SK-N-SH (cell line): ENCODE measurements around the gene MRPS15. TPM values are rescaled to one million over a fixed set of nuclear protein-coding genes. Genes with fewer than 3 reads are reported as not detected.

ENCODE experiments used
- CTCF ChIA-PET: fragments of 300-600, 350-600 bp; formaldehyde crosslinking; extraction: SDS; loops from one replicate; lab custom pipeline; 2021; lab: Yijun Ruan, JAX
- POLR2A ChIA-PET: fragments of 350-600 bp; sonication (Branson Sonifier 250); formaldehyde crosslinking; extraction: SDS; loops from one replicate; lab custom pipeline; 2020; ENCODE audit warnings: antibody characterized with exemption, inconsistent platforms; lab: Yijun Ruan, JAX
- DNase-seq: peaks from one replicate; pipeline ENCODE4 v3.0.0; 2012
- H2AFZ ChIP-seq: fragments of 200-600 bp; sonication (generic); 2 replicates; pipeline ENCODE4 v1.8.1; 2016; ENCODE audit warnings: antibody characterized with exemption, mild to moderate bottlenecking, low read depth
- H3F3A ChIP-seq: fragments of 200-600 bp; sonication (generic); replicated peaks from 2 replicates; pipeline ENCODE3; 2016; ENCODE audit warnings: antibody characterized with exemption, mild to moderate bottlenecking; ENCODE audit not compliant: insufficient read depth
- H3K27ac ChIP-seq, 2 experiments: fragments of 200-500 bp in 1 of 2; fragments of 200-600 bp in 1 of 2; sonication (Bioruptor generic) in 1 of 2; sonication (generic), shearing (Covaris generic) in 1 of 2; 2 replicates each; pipeline versions ENCODE4 v1.5.1 to v1.6.1; 2014 to 2016; ENCODE audit warnings: low read depth in 2 of 2, inconsistent platforms in 1 of 2, low read length in 1 of 2, mild to moderate bottlenecking in 1 of 2, mixed read lengths in 1 of 2
- H3K27me3 ChIP-seq: fragments of 200-600 bp; sonication (generic), shearing (Covaris generic); 2 replicates; pipeline ENCODE4 v1.6.1; 2016; ENCODE audit warnings: mixed run types; ENCODE audit not compliant: insufficient read depth
- H3K36me3 ChIP-seq, 2 experiments: fragments of 200-500 bp in 1 of 2; fragments of 200-600 bp in 1 of 2; sonication (Bioruptor generic) in 1 of 2; sonication (generic) in 1 of 2; replicated peaks in 1 of 2; 2 replicates each; pipeline versions ENCODE3 to v1.5.1; 2014 to 2016; ENCODE audit warnings: low read length in 1 of 2, mild to moderate bottlenecking in 1 of 2; ENCODE audit not compliant: insufficient read depth in 2 of 2, control insufficient read depth in 1 of 2
- H3K4me1 ChIP-seq, 2 experiments: fragments of 200-500 bp in 1 of 2; fragments of 200-600 bp in 1 of 2; sonication (Bioruptor generic) in 1 of 2; sonication (generic), shearing (Covaris generic) in 1 of 2; 2 replicates each; pipeline versions ENCODE4 v1.5.1 to v1.6.1; 2014 to 2016; ENCODE audit warnings: low read depth in 1 of 2, low read length in 1 of 2, mixed run types in 1 of 2; ENCODE audit not compliant: insufficient read depth in 2 of 2, control insufficient read depth in 1 of 2
- H3K4me2 ChIP-seq: fragments of 200-600 bp; sonication (generic), shearing (Covaris generic); 2 replicates; pipeline ENCODE4 v1.6.1; 2017; ENCODE audit warnings: mixed run types
- H3K4me3 ChIP-seq, 2 experiments: fragments of 200-500 bp in 1 of 2; fragments of 200-600 bp in 1 of 2; sonication (Bioruptor generic) in 1 of 2; sonication (generic), shearing (Covaris generic) in 1 of 2; 2 replicates each; pipeline versions ENCODE4 v1.5.1 to v1.8.1; 2014 to 2016; ENCODE audit warnings: low read depth in 2 of 2, inconsistent platforms in 1 of 2, low read length in 1 of 2, mild to moderate bottlenecking in 1 of 2, mixed read lengths in 1 of 2, moderate library complexity in 1 of 2
- H3K79me2 ChIP-seq: fragments of 200-600 bp; sonication (generic); 2 replicates; pipeline ENCODE4 v1.8.1; 2017; ENCODE audit warnings: mild to moderate bottlenecking; ENCODE audit not compliant: insufficient read depth
- H3K9ac ChIP-seq: fragments of 200-600 bp; sonication (generic); 2 replicates; pipeline ENCODE4 v1.6.1; 2017; ENCODE audit warnings: mixed run types
- H3K9me2 ChIP-seq: fragments of 200-600 bp; sonication (generic); 2 replicates; pipeline ENCODE4 v1.6.1; 2017; ENCODE audit warnings: mixed run types
- H3K9me3 ChIP-seq: fragments of 200-600 bp; sonication (generic); 2 replicates; pipeline ENCODE4 v1.6.1; 2017; ENCODE audit warnings: mixed run types, mild to moderate bottlenecking, moderate library complexity
- H4K20me1 ChIP-seq: fragments of 200-600 bp; sonication (generic); 2 replicates; pipeline ENCODE4 v1.6.1; 2017; ENCODE audit warnings: mild to moderate bottlenecking, mixed run types; ENCODE audit not compliant: insufficient read depth
- CHD2 ChIP-seq: fragments of 150-350 bp; IDR thresholded peaks from 2 replicates; pipeline ENCODE4 v1.6.1; 2018; ENCODE audit warnings: low read length; ENCODE audit not compliant: partially characterized antibody
- EP300 ChIP-seq, 2 experiments: IDR thresholded peaks; 2 replicates each; pipeline versions ENCODE4 v1.4.0 to v1.6.1; 2012; ENCODE audit warnings: borderline replicate concordance in 1 of 2, low read depth in 1 of 2, low read length in 1 of 2
- EZH2phosphoT487 ChIP-seq: fragments of 200-600 bp; sonication (generic); IDR thresholded peaks from 2 replicates; pipeline ENCODE4 v1.6.1; 2017; ENCODE audit warnings: low read depth, mixed run types, mild to moderate bottlenecking, antibody characterized with exemption, moderate library complexity, borderline replicate concordance
- FOXJ3 ChIP-seq: sonication (generic); formaldehyde crosslinking; IDR thresholded peaks from 2 replicates; pipeline ENCODE4 v1.5.1; 2020; ENCODE audit warnings: mild to moderate bottlenecking, missing genetic modification reagents
- FOXM1 ChIP-seq: IDR thresholded peaks from 2 replicates; pipeline ENCODE4 v1.4.0; 2012; ENCODE audit warnings: low read depth, mild to moderate bottlenecking
- JUND ChIP-seq: IDR thresholded peaks from 2 replicates; pipeline ENCODE4 v1.4.0; 2012
- MEF2A ChIP-seq: IDR thresholded peaks from 2 replicates; pipeline ENCODE4 v1.4.0; 2012; ENCODE audit warnings: low read depth, borderline replicate concordance
- POLR2AphosphoS5 ChIP-seq: IDR thresholded peaks from 2 replicates; pipeline ENCODE4 v1.6.1; 2012; ENCODE audit warnings: low read depth, low read length
- RAD21 ChIP-seq: IDR thresholded peaks from 2 replicates; pipeline ENCODE4 v1.6.1; 2012; ENCODE audit warnings: mild to moderate bottlenecking, low read length
- RXRA ChIP-seq: IDR thresholded peaks from 2 replicates; pipeline ENCODE4 v1.4.0; 2012; ENCODE audit warnings: low read depth, mild to moderate bottlenecking, borderline replicate concordance
- SIN3A ChIP-seq: IDR thresholded peaks from 2 replicates; pipeline ENCODE4 v1.6.1; 2012; ENCODE audit warnings: low read depth, mild to moderate bottlenecking, low read length, moderate library complexity, borderline replicate concordance
- SMC3 ChIP-seq: IDR thresholded peaks from 2 replicates; pipeline ENCODE4 v1.6.1; 2012; ENCODE audit warnings: low read depth, low read length, improper control_type of control experiment
- TAF1 ChIP-seq: IDR thresholded peaks from 2 replicates; pipeline ENCODE4 v1.6.1; 2012; ENCODE audit warnings: low read depth, mild to moderate bottlenecking, low read length, moderate library complexity, borderline replicate concordance
- TEAD4 ChIP-seq: IDR thresholded peaks from 2 replicates; pipeline ENCODE4 v1.4.0; 2012; ENCODE audit warnings: mild to moderate bottlenecking, borderline replicate concordance; ENCODE audit not compliant: insufficient read depth
- YY1 ChIP-seq: IDR thresholded peaks from 2 replicates; pipeline ENCODE4 v1.4.0; 2012; ENCODE audit warnings: low read depth, mild to moderate bottlenecking
- WGBS: methylation state at CpG from one replicate; pipeline ENCODE4 v1.1.6; 2017; ENCODE audit warnings: low lambda C conversion rate; 5-methylcytosine and 5-hydroxymethylcytosine counted together
- polyA plus RNA-seq, 3 experiments: library from polyadenylated mRNA; depleted of rRNA; stranded (reverse); fragments of >200 nt; gene quantifications; 2 replicates each; pipeline ENCODE4 v1.2.3, GENCODE V29; 2012
- TF ChIP-seq, protein P1 (sequence below): IDR thresholded peaks from 2 replicates; pipeline ENCODE4 v1.4.0; 2012; ENCODE audit warnings: low read depth, borderline replicate concordance
- TF ChIP-seq, protein P2 (sequence below): fragments of 200-600 bp; sonication (generic); IDR thresholded peaks from 2 replicates; pipeline ENCODE4 v1.6.1; 2017; ENCODE audit warnings: antibody characterized with exemption, mild to moderate bottlenecking, moderate library complexity

The MRPS15 gene
- polyA plus RNA-seq, 1 of the 3 experiments (the other 2 are of a cell fraction) = 75.1 TPM

DNA sequence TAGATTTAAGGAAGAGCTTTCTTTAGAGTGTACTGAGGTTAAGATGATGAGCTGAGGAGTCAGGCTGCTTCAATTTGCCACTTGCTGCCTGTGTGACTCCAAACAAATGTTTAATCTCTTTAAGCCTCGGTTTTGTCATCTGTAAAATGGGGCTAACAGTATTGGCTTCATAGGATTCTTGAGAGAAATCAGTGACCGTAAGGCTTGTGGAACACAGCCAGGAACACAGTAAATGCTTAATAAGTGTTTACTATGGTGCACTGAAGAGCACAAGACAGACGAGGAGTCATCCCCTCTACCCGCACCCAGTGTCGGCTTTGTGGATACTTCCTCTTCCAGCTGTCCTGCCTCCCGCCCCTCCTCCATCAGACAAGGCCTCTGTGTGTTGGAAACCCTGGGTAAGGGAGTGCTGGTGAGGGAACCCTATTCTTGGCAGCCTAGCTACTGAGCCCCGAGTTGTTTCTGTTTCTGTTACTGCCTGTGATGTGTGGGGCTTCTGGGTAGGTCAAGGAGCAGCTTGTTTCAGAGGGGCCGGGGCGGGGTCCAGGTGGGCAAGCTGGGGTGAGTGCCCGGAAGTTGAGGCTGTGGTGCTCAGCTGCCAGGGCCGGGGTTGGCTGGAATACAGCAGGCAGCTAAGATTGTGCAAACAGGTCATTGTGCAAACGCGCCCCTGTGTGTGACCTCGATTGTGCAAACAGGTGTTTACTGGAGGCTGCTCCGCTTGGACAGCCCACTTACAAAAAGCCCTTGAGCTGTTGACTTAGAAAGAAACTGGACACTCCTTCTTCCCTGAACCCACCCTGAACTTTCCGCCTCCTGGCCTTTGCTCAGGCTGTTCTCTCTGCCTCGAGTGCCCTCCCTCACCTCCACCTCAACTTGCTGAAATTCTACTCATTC, 22.5 kb upstream of the MRPS15 start:
- H3K9me2 ChIP-seq = no peaks in the 10 kb centered on the region
- H3K4me1 ChIP-seq = peaks cover 0 to 16% of the 10 kb centered on the region in 2 experiments; a peak in 1 of 4 replicates
- H3K27me3 ChIP-seq = no peaks in the 10 kb centered on the region
- ChIA-PET POLR2A (no interaction called here), CTCF (interaction anchor here (1.1 to 1.6 kb wide), 4 partner anchors 13 to 89 kb away, joined by 3 to 6 read pairs (median 4); no protein-coding TSS in a partner anchor)
- no peaks in the 10 kb centered on the region for H4K20me1 ChIP-seq
- H3K4me3 ChIP-seq = no peak overlapping the region
- no peak overlapping the region for H3K4me2 ChIP-seq
- no peaks in the 10 kb centered on the region for H3K36me3 ChIP-seq
- no peaks in the 10 kb centered on the region for H3K9me3 ChIP-seq
- TF ChIP-seq JUND (no peak), RXRA (no peak), YY1 (no peak), MEF2A (no peak), SMC3 (no peak), SIN3A (no peak), EZH2phosphoT487 (no peak), POLR2AphosphoS5 (no peak), EP300 (IDR thresholded peaks at IDR 0.05; ENCODE audit: borderline replicate concordance in 1 of 2, low read depth in 1 of 2, low read length in 1 of 2) (no peak), FOXJ3 (CRISPR knock-in tag) (no peak), TEAD4 (no peak), CHD2 (no peak), FOXM1 (no peak), RAD21 (no peak), TAF1 (no peak)
- TF ChIP-seq, protein P1, sequence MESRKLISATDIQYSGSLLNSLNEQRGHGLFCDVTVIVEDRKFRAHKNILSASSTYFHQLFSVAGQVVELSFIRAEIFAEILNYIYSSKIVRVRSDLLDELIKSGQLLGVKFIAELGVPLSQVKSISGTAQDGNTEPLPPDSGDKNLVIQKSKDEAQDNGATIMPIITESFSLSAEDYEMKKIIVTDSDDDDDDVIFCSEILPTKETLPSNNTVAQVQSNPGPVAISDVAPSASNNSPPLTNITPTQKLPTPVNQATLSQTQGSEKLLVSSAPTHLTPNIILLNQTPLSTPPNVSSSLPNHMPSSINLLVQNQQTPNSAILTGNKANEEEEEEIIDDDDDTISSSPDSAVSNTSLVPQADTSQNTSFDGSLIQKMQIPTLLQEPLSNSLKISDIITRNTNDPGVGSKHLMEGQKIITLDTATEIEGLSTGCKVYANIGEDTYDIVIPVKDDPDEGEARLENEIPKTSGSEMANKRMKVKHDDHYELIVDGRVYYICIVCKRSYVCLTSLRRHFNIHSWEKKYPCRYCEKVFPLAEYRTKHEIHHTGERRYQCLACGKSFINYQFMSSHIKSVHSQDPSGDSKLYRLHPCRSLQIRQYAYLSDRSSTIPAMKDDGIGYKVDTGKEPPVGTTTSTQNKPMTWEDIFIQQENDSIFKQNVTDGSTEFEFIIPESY = no peak
- TF ChIP-seq, protein P2, sequence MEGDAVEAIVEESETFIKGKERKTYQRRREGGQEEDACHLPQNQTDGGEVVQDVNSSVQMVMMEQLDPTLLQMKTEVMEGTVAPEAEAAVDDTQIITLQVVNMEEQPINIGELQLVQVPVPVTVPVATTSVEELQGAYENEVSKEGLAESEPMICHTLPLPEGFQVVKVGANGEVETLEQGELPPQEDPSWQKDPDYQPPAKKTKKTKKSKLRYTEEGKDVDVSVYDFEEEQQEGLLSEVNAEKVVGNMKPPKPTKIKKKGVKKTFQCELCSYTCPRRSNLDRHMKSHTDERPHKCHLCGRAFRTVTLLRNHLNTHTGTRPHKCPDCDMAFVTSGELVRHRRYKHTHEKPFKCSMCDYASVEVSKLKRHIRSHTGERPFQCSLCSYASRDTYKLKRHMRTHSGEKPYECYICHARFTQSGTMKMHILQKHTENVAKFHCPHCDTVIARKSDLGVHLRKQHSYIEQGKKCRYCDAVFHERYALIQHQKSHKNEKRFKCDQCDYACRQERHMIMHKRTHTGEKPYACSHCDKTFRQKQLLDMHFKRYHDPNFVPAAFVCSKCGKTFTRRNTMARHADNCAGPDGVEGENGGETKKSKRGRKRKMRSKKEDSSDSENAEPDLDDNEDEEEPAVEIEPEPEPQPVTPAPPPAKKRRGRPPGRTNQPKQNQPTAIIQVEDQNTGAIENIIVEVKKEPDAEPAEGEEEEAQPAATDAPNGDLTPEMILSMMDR = no peak
- H3K9ac ChIP-seq = no peak overlapping the region
- H3K79me2 ChIP-seq = no peaks in the 10 kb centered on the region
- DNase-seq = no peak
- no peak overlapping the region for H3K27ac ChIP-seq
- H3F3A ChIP-seq = no peaks in the 10 kb centered on the region
- no peak overlapping the region for H2AFZ ChIP-seq
- 60% methylated on average over 14 of the region's 17 CpGs for WGBS
